ENCODE data around the gene PROC.

- no peak for TF ChIP-seq CTCF (conservative IDR thresholded peaks at IDR 0.05)
- TF ChIP-seq ZFX (IDR thresholded peaks at IDR 0.05): no peak
These were observed 5.0 kb upstream of the PROC start for GRCh38 chr2:127413200-127413599.
